Neural progenitor cell (in vitro differentiated cells): ENCODE results near the gene ADGRG7. TPM values are rescaled to one million over a fixed set of nuclear protein-coding genes. Genes with fewer than 3 reads are reported as not detected.

Experiments
- DNase-seq: peaks from one replicate; pipeline ENCODE4 v3.0.0-alpha.2; 2016; ENCODE audit warnings: low spot score
- H2AFZ ChIP-seq: fragments of 200-600 bp; sonication (generic); replicated peaks from 2 replicates; pipeline ENCODE4 v1.6.1; 2016; ENCODE audit warnings: antibody characterized with exemption
- H3F3A ChIP-seq: fragments of 200-600 bp; sonication (generic); 2 replicates; pipeline ENCODE4 v1.6.1; 2016; ENCODE audit warnings: antibody characterized with exemption, low read depth
- H3K27ac ChIP-seq: fragments of 200-600 bp; sonication (generic); 2 replicates; pipeline ENCODE4 v1.5.1; 2016; ENCODE audit warnings: mild to moderate bottlenecking
- H3K27me3 ChIP-seq: fragments of 200-600 bp; sonication (generic); 2 replicates; pipeline ENCODE4 v1.6.1; 2016; ENCODE audit warnings: mild to moderate bottlenecking, moderate library complexity
- H3K36me3 ChIP-seq: fragments of 200-600 bp; sonication (generic); 2 replicates; pipeline ENCODE4 v1.5.1; 2016
- H3K4me1 ChIP-seq: fragments of 200-600 bp; sonication (generic); 2 replicates; pipeline ENCODE4 v1.6.1; 2016; ENCODE audit warnings: mixed run types
- H3K4me2 ChIP-seq: fragments of 200-600 bp; sonication (generic); 2 replicates; pipeline ENCODE4 v1.6.1; 2016
- H3K4me3 ChIP-seq: fragments of 200-600 bp; sonication (generic); 2 replicates; pipeline ENCODE4 v1.5.1; 2016
- H3K79me2 ChIP-seq: fragments of 200-600 bp; sonication (generic); 2 replicates; pipeline ENCODE4 v1.6.1; 2016; ENCODE audit warnings: low read depth
- H3K9ac ChIP-seq: fragments of 200-600 bp; sonication (generic); 2 replicates; pipeline ENCODE4 v1.6.1; 2016
- H3K9me3 ChIP-seq: fragments of 200-600 bp; sonication (generic); 2 replicates; pipeline ENCODE4 v1.5.1; 2016; ENCODE audit warnings: low read depth
- H4K20me1 ChIP-seq: fragments of 200-600 bp; sonication (generic); 2 replicates; pipeline ENCODE4 v1.6.1; 2016; ENCODE audit warnings: low read depth
- H3K27ac Mint-ChIP-seq: 3 replicates; pipeline ENCODE4 v1.8.0; 2021; ENCODE audit warnings: mixed read lengths
- H3K27me3 Mint-ChIP-seq: 2 replicates; pipeline ENCODE4 v1.8.0; 2022; ENCODE audit warnings: low read depth, mild to moderate bottlenecking, inconsistent platforms, moderate library complexity, mixed read lengths; ENCODE audit not compliant: insufficient read depth
- H3K36me3 Mint-ChIP-seq: 3 replicates; pipeline ENCODE4 v1.8.0; 2021; ENCODE audit warnings: mixed read lengths
- H3K4me1 Mint-ChIP-seq: 3 replicates; pipeline ENCODE4 v1.8.0; 2021; ENCODE audit warnings: mixed read lengths
- H3K4me3 Mint-ChIP-seq: 3 replicates; pipeline ENCODE4 v1.8.0; 2021; ENCODE audit warnings: mild to moderate bottlenecking, moderate library complexity, mixed read lengths
- H3K9me3 Mint-ChIP-seq: 3 replicates; pipeline ENCODE4 v1.8.0; 2020; ENCODE audit warnings: mixed read lengths
- EZH2 ChIP-seq: fragments of 200-600 bp; sonication (generic); IDR thresholded peaks from 2 replicates; pipeline ENCODE4 v1.6.1; 2017; ENCODE audit warnings: antibody characterized with exemption, mild to moderate bottlenecking, moderate library complexity
- EZH2phosphoT487 ChIP-seq: fragments of 200-600 bp; sonication (generic); IDR thresholded peaks from 2 replicates; pipeline ENCODE4 v1.6.1; 2017; ENCODE audit warnings: antibody characterized with exemption
- total RNA-seq: library from RNA; depleted of rRNA; stranded (reverse); fragments of >200 nt; gene quantifications from 2 replicates; pipeline ENCODE4 v1.2.3, GENCODE V29; 2015; ENCODE audit warnings: low replicate concordance
- TF ChIP-seq, protein P1 (sequence below): fragments of 200-600 bp; sonication (generic); IDR thresholded peaks from 2 replicates; pipeline ENCODE4 v1.5.1; 2017; ENCODE audit warnings: antibody characterized with exemption, mild to moderate bottlenecking

Gene ADGRG7
- total RNA-seq, 1 donor from 2014 or later, result not detected

DNA sequence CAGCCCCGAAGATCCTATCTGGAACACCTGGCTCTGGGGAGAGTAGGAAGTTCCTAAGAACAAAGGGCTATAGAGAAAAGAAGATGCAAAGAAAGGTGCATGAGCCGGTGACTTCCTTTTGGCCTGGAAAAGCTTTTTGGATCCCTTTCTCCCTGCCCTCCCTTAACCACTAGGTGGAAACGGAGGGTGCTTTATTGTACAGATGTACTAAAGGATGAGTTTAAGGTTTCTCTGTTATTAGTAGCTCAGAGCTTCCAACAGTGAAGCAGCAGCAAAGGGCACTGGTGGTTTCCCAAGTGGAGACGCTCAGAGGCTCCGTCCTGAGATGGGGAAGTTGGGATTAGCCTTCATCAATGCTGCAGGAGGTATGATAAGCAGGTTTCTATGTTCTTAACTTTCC lies 5.9 kb upstream of the ADGRG7 start:
- H3K4me1 Mint-ChIP-seq, result no peaks in the 10 kb centered on the region
- H3K9ac ChIP-seq, result no peak overlapping the region
- no peak overlapping the region for H3K27ac ChIP-seq
- DNase-seq, result peak; percentile 43
- TF ChIP-seq, protein P1, sequence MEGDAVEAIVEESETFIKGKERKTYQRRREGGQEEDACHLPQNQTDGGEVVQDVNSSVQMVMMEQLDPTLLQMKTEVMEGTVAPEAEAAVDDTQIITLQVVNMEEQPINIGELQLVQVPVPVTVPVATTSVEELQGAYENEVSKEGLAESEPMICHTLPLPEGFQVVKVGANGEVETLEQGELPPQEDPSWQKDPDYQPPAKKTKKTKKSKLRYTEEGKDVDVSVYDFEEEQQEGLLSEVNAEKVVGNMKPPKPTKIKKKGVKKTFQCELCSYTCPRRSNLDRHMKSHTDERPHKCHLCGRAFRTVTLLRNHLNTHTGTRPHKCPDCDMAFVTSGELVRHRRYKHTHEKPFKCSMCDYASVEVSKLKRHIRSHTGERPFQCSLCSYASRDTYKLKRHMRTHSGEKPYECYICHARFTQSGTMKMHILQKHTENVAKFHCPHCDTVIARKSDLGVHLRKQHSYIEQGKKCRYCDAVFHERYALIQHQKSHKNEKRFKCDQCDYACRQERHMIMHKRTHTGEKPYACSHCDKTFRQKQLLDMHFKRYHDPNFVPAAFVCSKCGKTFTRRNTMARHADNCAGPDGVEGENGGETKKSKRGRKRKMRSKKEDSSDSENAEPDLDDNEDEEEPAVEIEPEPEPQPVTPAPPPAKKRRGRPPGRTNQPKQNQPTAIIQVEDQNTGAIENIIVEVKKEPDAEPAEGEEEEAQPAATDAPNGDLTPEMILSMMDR, result peak; percentile 53
- TF ChIP-seq EZH2 (no peak), EZH2phosphoT487 (no peak)
- H2AFZ ChIP-seq, result peak overlapping the region; percentile 83
- H3K4me3 ChIP-seq, result no peak overlapping the region
- H3K27ac Mint-ChIP-seq, result no peak overlapping the region
- no peaks in the 10 kb centered on the region for H3K4me1 ChIP-seq
- no peaks in the 10 kb centered on the region for H4K20me1 ChIP-seq
- H3K27me3 ChIP-seq, result no peaks in the 10 kb centered on the region
- no peaks in the 10 kb centered on the region for H3K9me3 ChIP-seq
- H3K4me2 ChIP-seq, result no peak overlapping the region
- peaks cover 3% of the 10 kb centered on the region for H3K27me3 Mint-ChIP-seq
- H3K36me3 Mint-ChIP-seq, result no peaks in the 10 kb centered on the region
- no peaks in the 10 kb centered on the region for H3K79me2 ChIP-seq
- H3K36me3 ChIP-seq, result no peaks in the 10 kb centered on the region
- no peak overlapping the region for H3K4me3 Mint-ChIP-seq
- H3F3A ChIP-seq, result peaks cover 6% of the 10 kb centered on the region
- peaks cover 3% of the 10 kb centered on the region for H3K9me3 Mint-ChIP-seq

DNA sequence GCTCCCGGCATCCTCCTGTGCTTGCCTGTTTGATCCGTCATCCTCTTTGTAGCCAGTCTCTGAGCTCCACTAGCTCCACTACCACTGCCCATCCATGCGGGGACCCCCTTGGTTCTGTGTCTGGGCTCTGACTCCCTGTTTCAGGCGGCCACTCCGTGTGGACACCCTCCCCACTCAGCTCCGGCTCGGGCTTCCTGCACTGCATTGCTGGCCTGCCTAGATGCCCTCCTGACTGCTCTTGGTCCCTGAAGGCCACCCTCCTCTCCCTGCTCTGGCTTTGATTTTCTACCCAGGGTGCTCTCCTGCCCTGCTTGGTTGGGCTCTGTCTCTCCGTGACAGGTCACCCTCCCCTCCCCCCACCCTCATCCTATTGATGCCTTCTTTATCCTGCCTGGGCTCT lies 4.0 kb upstream of the ADGRG7 start:
- Histone ChIP-seq H2AFZ (peak overlapping the region; percentile 96), H3K27me3 (no peaks in the 10 kb centered on the region), H3K36me3 (no peaks in the 10 kb centered on the region), H3K79me2 (no peaks in the 10 kb centered on the region), H4K20me1 (no peaks in the 10 kb centered on the region), H3K9ac (no peak overlapping the region), H3K4me2 (no peak overlapping the region), H3K4me1 (peaks cover 3% of the 10 kb centered on the region), H3F3A (peaks cover 6% of the 10 kb centered on the region), H3K9me3 (no peaks in the 10 kb centered on the region), H3K4me3 (no peak overlapping the region), H3K27ac (no peak overlapping the region)
- Mint-ChIP-seq H3K9me3 (no peaks in the 10 kb centered on the region), H3K27ac (no peak overlapping the region), H3K36me3 (no peaks in the 10 kb centered on the region), H3K27me3 (peaks cover 4% of the 10 kb centered on the region), H3K4me1 (peaks cover 5% of the 10 kb centered on the region), H3K4me3 (no peak overlapping the region)
- DNase-seq, result peak; percentile 5
- TF ChIP-seq EZH2phosphoT487, result no peak
- TF ChIP-seq, protein P1, result no peak
- TF ChIP-seq EZH2, result no peak

DNA sequence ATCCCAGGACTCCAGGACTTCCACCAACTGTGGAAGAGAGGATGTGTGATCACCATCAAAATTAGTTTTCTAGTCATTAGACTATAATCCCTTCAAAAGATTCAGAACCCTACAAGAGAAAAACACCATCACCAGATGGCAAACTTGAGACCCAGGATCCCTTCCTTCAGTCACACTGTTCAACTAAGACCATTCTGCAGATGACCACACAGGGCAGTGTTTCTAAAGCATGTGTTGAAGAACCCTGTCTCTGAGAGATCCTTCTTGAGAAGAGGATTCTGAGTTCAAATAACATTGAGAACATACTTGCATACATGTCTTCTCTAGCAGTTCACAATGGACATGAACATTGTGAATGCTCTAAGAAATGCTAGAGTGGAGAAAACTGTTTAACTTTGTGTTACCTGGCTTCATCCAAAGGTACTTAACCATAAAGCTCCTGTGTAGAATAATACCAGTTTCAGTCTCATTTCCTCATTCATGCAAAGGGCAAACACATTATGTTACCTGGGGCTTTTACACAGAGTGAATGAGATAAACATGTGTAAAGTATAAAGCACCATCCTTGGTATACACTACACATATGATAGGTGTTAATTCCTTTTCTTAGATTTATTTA lies 2.4 kb upstream of the ADGRG7 start:
- no peaks in the 10 kb centered on the region for H3K9me3 Mint-ChIP-seq
- Histone ChIP-seq H3K79me2 (no peaks in the 10 kb centered on the region), H2AFZ (no peak overlapping the region), H4K20me1 (no peaks in the 10 kb centered on the region), H3K9ac (no peak overlapping the region), H3K27me3 (no peaks in the 10 kb centered on the region), H3F3A (peaks cover 6% of the 10 kb centered on the region), H3K36me3 (no peaks in the 10 kb centered on the region), H3K27ac (no peak overlapping the region), H3K4me3 (no peak overlapping the region), H3K9me3 (no peaks in the 10 kb centered on the region), H3K4me1 (peaks cover 7% of the 10 kb centered on the region), H3K4me2 (no peak overlapping the region)
- peaks cover 2% of the 10 kb centered on the region for H3K27me3 Mint-ChIP-seq
- H3K4me1 Mint-ChIP-seq, result peaks cover 7% of the 10 kb centered on the region
- H3K36me3 Mint-ChIP-seq, result no peaks in the 10 kb centered on the region
- no peak overlapping the region for H3K27ac Mint-ChIP-seq
- DNase-seq, result no peak
- no peak overlapping the region for H3K4me3 Mint-ChIP-seq
- TF ChIP-seq, protein P1, result no peak
- TF ChIP-seq EZH2phosphoT487 (no peak), EZH2 (no peak)
